ENCODE data around the gene TCF7L1.

- no peak for TF ChIP-seq CTCF (IDR thresholded peaks at IDR 0.05)
- TF ChIP-seq POLR2A (IDR thresholded peaks at IDR 0.05) = no peak
Observed at GRCh38 chr2:85179541-85179940, 46.3 kb downstream of the TCF7L1 start.

Measured in right lobe of liver (tissue), 4 donors.